K562 (cell line): Measurements from ENCODE around the gene MACF1. TPM values are rescaled to one million over a fixed set of nuclear protein-coding genes. Genes with fewer than 3 reads are reported as not detected.

ENCODE experiments used
- ATF1 ChIP-seq, 2 experiments: fragments of 450-650 bp in 1 of 2; IDR thresholded peaks; 2 replicates each; pipeline ENCODE4 v1.6.1; 2016; ENCODE audit warnings: missing compliant biosample characterization in 1 of 2, missing genetic modification characterization in 1 of 2
- BRCA1 ChIP-seq, 2 experiments: fragments of 450-650 bp in 1 of 2; sonication (generic) in 1 of 2; formaldehyde crosslinking in 1 of 2; IDR thresholded peaks; 2 replicates each; pipeline versions ENCODE4 v1.5.0 to v1.6.1; 2017 to 2020; ENCODE audit warnings: mild to moderate bottlenecking in 1 of 2, missing genetic modification reagents in 1 of 2
- CBFB ChIP-seq: sonication (generic); formaldehyde crosslinking; IDR thresholded peaks from 2 replicates; pipeline ENCODE4 v1.4.0; 2020; ENCODE audit warnings: mild to moderate bottlenecking, missing genetic modification reagents
- CBX5 ChIP-seq: IDR thresholded peaks from 2 replicates; pipeline ENCODE4 v1.6.1; 2014; ENCODE audit warnings: low read depth, borderline replicate concordance
- ELF1 ChIP-seq: fragments of 200-800 bp; sonication (Bioruptor generic); IDR thresholded peaks from 2 replicates; pipeline ENCODE4 v1.6.1; 2016; ENCODE audit warnings: missing genetic modification characterization, missing compliant biosample characterization
- HDAC1 ChIP-seq, 2 experiments: fragments of 450-650 bp; IDR thresholded peaks; 2 replicates each; pipeline ENCODE4 v1.6.1; 2016 to 2017; ENCODE audit warnings: inconsistent platforms in 1 of 2, mild to moderate bottlenecking in 1 of 2, moderate library complexity in 1 of 2
- MAZ ChIP-seq, 2 experiments: fragments of 450-650 bp in 1 of 2; sonication (generic) in 1 of 2; formaldehyde crosslinking; IDR thresholded peaks in 1 of 2; conservative IDR thresholded peaks in 1 of 2; 2 replicates each; pipeline versions ENCODE4 v1.4.0 to v1.5.0; 2020; ENCODE audit warnings: mild to moderate bottlenecking in 1 of 2, missing genetic modification reagents in 1 of 2
- MYNN ChIP-seq, 2 experiments: sonication (generic); formaldehyde crosslinking in 1 of 2; IDR thresholded peaks; 2 replicates each; pipeline versions ENCODE4 v1.5.0 to v1.6.1; 2016 to 2020; ENCODE audit warnings: antibody characterized with exemption in 1 of 2, missing genetic modification reagents in 1 of 2
- NBN ChIP-seq: fragments of 450-650 bp; IDR thresholded peaks from 2 replicates; pipeline ENCODE4 v1.6.1; 2016; ENCODE audit warnings: low read depth, mild to moderate bottlenecking
- POLR2AphosphoS5 ChIP-seq: IDR thresholded peaks from 2 replicates; pipeline ENCODE4 v1.6.1; 2011; ENCODE audit warnings: mild to moderate bottlenecking, low read depth, low read length, moderate library complexity; ENCODE audit not compliant: control insufficient read depth, insufficient read depth
- RUNX1 ChIP-seq: sonication (generic); IDR thresholded peaks from 2 replicates; pipeline ENCODE4 v1.6.1; 2016; ENCODE audit warnings: antibody characterized with exemption, low read depth
- SMC3 ChIP-seq: conservative IDR thresholded peaks from 2 replicates; pipeline ENCODE4 v1.6.1; 2011; ENCODE audit warnings: low read depth, low read length, improper control_type of control experiment; ENCODE audit not compliant: insufficient read depth
- STAT5A ChIP-seq: IDR thresholded peaks from 2 replicates; pipeline ENCODE4 v1.6.1; 2012; ENCODE audit warnings: low read length, inconsistent platforms, borderline replicate concordance
- STAT5B ChIP-seq: fragments of 250-450 bp; sonication (Bioruptor Pico); IDR thresholded peaks from 2 replicates; pipeline ENCODE4 v1.8.0; 2021; ENCODE audit warnings: mild to moderate bottlenecking, inconsistent platforms
- TAL1 ChIP-seq: fragments of 450-650 bp; IDR thresholded peaks from 2 replicates; pipeline ENCODE4 v1.6.1; 2016; ENCODE audit warnings: mild to moderate bottlenecking
- TBL1XR1 ChIP-seq, 2 experiments: IDR thresholded peaks; 2 replicates each; pipeline ENCODE4 v1.6.1; 2012; ENCODE audit warnings: improper control_type of control experiment in 2 of 2, low read length in 2 of 2, mild to moderate bottlenecking in 1 of 2
- TRIM28 ChIP-seq: fragments of 450-650 bp; IDR thresholded peaks from 2 replicates; pipeline ENCODE4 v1.6.1; 2017
- ZBTB7A ChIP-seq: IDR thresholded peaks from 2 replicates; pipeline ENCODE4 v1.6.1; 2011; ENCODE audit warnings: low read depth, mild to moderate bottlenecking, low read length, moderate library complexity, borderline replicate concordance; ENCODE audit not compliant: control insufficient read depth
- ZNF232 ChIP-seq: sonication (generic); formaldehyde crosslinking; IDR thresholded peaks from 2 replicates; pipeline ENCODE4 v1.8.0; 2022; ENCODE audit warnings: mild to moderate bottlenecking, missing genetic modification reagents
- ZNF282 ChIP-seq: sonication (generic); formaldehyde crosslinking; IDR thresholded peaks from 2 replicates; pipeline ENCODE4 v1.8.1; 2023; ENCODE audit warnings: missing genetic modification reagents
- polyA plus RNA-seq, 8 experiments: library from polyadenylated mRNA; depleted of rRNA in 4 of 8; stranded (reverse) in 5 of 8; unstranded in 3 of 8; fragments of >200 nt; fragmentation: Nextera tagmentation in 2 of 8; fragmentation: Illumina TruSeq in 1 of 8; extraction: Ambion mirVana in 2 of 8; extraction: Trizol in 1 of 8; gene quantifications; 2 replicates each; pipeline versions ENCODE4 v1.2.1 to v1.2.3, GENCODE V29; 2011 to 2014; ENCODE audit warnings: inconsistent platforms in 1 of 8, missing spikeins in 1 of 8
- total RNA-seq, 7 experiments: library from RNA; depleted of rRNA in 6 of 7; stranded (reverse); fragments of >200 nt in 6 of 7; fragmentation: Illumina TruSeq in 2 of 7; extraction: Trizol in 2 of 7; gene quantifications; 2 replicates each; pipeline versions ENCODE4 v1.2.1 to v1.2.3, GENCODE V29; 2011 to 2021; ENCODE audit warnings: low replicate concordance in 1 of 7
- TF ChIP-seq, protein P1 (sequence below): conservative IDR thresholded peaks from 2 replicates; pipeline ENCODE4 v1.6.1; 2011; ENCODE audit warnings: low read depth, mild to moderate bottlenecking, low read length; ENCODE audit not compliant: control insufficient read depth
- TF ChIP-seq, protein P2 (sequence below): sonication (generic); formaldehyde crosslinking; IDR thresholded peaks from 2 replicates; pipeline ENCODE4 v1.8.0; 2022; ENCODE audit warnings: mild to moderate bottlenecking, missing genetic modification reagents
- TF ChIP-seq, protein P3 (sequence below), 2 experiments: fragments of 200-800 bp in 1 of 2; sonication (Bioruptor generic) in 1 of 2; sonication (generic) in 1 of 2; formaldehyde crosslinking in 1 of 2; IDR thresholded peaks in 1 of 2; conservative IDR thresholded peaks in 1 of 2; 2 replicates each; pipeline versions ENCODE4 v1.5.0 to v1.6.1; 2016 to 2020; ENCODE audit warnings: missing compliant biosample characterization in 1 of 2, missing genetic modification characterization in 1 of 2, missing genetic modification reagents in 1 of 2
- TF ChIP-seq, protein P4 (sequence below): sonication (generic); formaldehyde crosslinking; IDR thresholded peaks from 2 replicates; pipeline ENCODE4 v1.5.0; 2020; ENCODE audit warnings: missing genetic modification reagents

MACF1 gene
- total and polyA plus RNA-seq, 9 of the 15 experiments (the other 6 are each of a cell fraction or from before 2014, with no cell fraction given) = 13.2 to 232 (median 112) TPM

DNA sequence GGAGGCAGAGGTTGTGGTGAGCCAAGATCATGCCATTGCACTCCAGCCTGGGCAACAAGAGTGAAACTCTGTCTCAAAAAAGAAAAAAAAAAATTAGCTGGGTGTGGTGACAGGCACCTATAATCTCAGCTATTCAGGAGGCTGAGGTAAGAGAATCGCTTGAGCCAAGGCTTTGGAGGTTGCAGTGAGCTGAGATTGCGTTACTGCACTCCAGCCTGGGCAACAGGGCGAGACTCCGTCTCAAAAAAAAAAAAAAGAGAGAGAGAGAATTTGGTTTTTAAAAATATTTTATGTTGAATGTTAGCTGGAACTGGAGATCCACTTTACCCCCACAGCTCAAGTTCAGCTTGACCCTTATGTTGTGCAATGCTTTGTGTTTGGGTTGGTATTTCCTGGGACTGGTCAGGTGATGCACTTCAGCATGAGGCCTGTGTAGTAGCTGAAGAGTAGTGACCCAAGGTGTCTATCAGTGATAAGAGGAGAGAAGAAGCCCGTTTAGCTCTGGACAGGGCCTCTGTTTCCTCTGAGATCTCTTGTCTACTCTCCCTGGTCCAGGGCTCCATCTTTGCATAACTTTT is 36.8 kb upstream of the MACF1 start (continued):
- TF ChIP-seq ELF1 (tag) = peak; percentile 71
- peak; percentile 97 for TF ChIP-seq NBN
- TF ChIP-seq MYNN (IDR thresholded peaks at IDR 0.05) = peak; percentile 86
- no peak for TF ChIP-seq MYNN (CRISPR knock-in tag; IDR thresholded peaks at IDR 0.05)
- TF ChIP-seq ATF1 (CRISPR knock-in tag; IDR thresholded peaks at IDR 0.05) = no peak
- peak; percentile 67; the same call in 1 of the 2 replicates for TF ChIP-seq ATF1 (tag; IDR thresholded peaks at IDR 0.05)
- no peak for TF ChIP-seq BRCA1 (IDR thresholded peaks at IDR 0.05)
- no peak for TF ChIP-seq BRCA1 (CRISPR knock-in tag; IDR thresholded peaks at IDR 0.05)
- TF ChIP-seq RUNX1 = no peak
- TF ChIP-seq TAL1 = peak; percentile 97
- TF ChIP-seq, protein P1, sequence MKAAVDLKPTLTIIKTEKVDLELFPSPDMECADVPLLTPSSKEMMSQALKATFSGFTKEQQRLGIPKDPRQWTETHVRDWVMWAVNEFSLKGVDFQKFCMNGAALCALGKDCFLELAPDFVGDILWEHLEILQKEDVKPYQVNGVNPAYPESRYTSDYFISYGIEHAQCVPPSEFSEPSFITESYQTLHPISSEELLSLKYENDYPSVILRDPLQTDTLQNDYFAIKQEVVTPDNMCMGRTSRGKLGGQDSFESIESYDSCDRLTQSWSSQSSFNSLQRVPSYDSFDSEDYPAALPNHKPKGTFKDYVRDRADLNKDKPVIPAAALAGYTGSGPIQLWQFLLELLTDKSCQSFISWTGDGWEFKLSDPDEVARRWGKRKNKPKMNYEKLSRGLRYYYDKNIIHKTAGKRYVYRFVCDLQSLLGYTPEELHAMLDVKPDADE = no peak
- TF ChIP-seq, protein P2, sequence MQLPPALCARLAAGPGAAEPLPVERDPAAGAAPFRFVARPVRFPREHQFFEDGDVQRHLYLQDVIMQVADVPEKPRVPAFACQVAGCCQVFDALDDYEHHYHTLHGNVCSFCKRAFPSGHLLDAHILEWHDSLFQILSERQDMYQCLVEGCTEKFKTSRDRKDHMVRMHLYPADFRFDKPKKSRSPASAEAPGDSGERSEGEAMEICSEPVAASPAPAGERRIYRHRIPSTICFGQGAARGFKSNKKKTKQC (CRISPR knock-in tag) = 0 out of 2 replicates have a peak, but pooled peaks have one; percentile 28
- TF ChIP-seq ZNF282 (CRISPR knock-in tag) = no peak
- peak; percentile 80 to 96; a peak in 3 of 4 replicates for TF ChIP-seq TBL1XR1 (IDR thresholded peaks at IDR 0.05; ENCODE audit: low read length in 2 of 2)
- peak; percentile 54 to 58; a peak in 2 of 4 replicates for TF ChIP-seq MAZ (CRISPR knock-in tag; conservative IDR thresholded peaks at IDR 0.05 in 1 of 2, IDR thresholded peaks at IDR 0.05 in 1 of 2)
- no peak for TF ChIP-seq ZBTB7A
- TF ChIP-seq CBX5 = no peak
- TF ChIP-seq STAT5B = no peak
- TF ChIP-seq, protein P3, sequence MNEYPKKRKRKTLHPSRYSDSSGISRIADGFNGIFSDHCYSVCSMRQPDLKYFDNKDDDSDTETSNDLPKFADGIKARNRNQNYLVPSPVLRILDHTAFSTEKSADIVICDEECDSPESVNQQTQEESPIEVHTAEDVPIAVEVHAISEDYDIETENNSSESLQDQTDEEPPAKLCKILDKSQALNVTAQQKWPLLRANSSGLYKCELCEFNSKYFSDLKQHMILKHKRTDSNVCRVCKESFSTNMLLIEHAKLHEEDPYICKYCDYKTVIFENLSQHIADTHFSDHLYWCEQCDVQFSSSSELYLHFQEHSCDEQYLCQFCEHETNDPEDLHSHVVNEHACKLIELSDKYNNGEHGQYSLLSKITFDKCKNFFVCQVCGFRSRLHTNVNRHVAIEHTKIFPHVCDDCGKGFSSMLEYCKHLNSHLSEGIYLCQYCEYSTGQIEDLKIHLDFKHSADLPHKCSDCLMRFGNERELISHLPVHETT (CRISPR knock-in tag; conservative IDR thresholded peaks at IDR 0.05 in 1 of 2, IDR thresholded peaks at IDR 0.05 in 1 of 2) = peak in 1 of 2 experiments; percentile 84; a peak in 2 of 4 replicates
- no peak for TF ChIP-seq CBFB (CRISPR knock-in tag)
- peak; percentile 96 for TF ChIP-seq STAT5A
- no peak for TF ChIP-seq ZNF232 (CRISPR knock-in tag)
- TF ChIP-seq, protein P4, sequence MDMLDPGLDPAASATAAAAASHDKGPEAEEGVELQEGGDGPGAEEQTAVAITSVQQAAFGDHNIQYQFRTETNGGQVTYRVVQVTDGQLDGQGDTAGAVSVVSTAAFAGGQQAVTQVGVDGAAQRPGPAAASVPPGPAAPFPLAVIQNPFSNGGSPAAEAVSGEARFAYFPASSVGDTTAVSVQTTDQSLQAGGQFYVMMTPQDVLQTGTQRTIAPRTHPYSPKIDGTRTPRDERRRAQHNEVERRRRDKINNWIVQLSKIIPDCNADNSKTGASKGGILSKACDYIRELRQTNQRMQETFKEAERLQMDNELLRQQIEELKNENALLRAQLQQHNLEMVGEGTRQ (CRISPR knock-in tag) = peak; percentile 94
- TF ChIP-seq TRIM28 = peak; percentile 70; the same call in 1 of the 2 replicates
- no peak for TF ChIP-seq SMC3
- TF ChIP-seq POLR2AphosphoS5 = peak; percentile 94
- TF ChIP-seq HDAC1 (IDR thresholded peaks at IDR 0.05) = peak in 1 of 2 experiments; percentile 88; a peak in 2 of 4 replicates
